Fibroblast of pulmonary artery (primary cell): ENCODE results near the gene MS4A4E.

Experiments used
- DNase-seq: peaks from one replicate; pipeline ENCODE4 v3.0.0-alpha.2; 2010; ENCODE audit warnings: low read depth
- H3K4me3 ChIP-seq: replicated peaks from 2 replicates; pipeline ENCODE4 v1.5.1; 2011; ENCODE audit warnings: low read depth, mild to moderate bottlenecking, control low read depth, low read length, moderate library complexity
- CTCF ChIP-seq: IDR thresholded peaks from 2 replicates; pipeline ENCODE4 v1.5.1; 2011; ENCODE audit warnings: mild to moderate bottlenecking, control low read depth, low read length, inconsistent platforms; ENCODE audit errors: missing control alignments

MS4A4E gene

GRCh38 chr11:60164550-60165075, 78.3 kb downstream of the MS4A4E start:
- no peak for TF ChIP-seq CTCF
- DNase-seq, result no peak
- H3K4me3 ChIP-seq, result no peak overlapping the region

GRCh38 chr11:60161766-60162165, 81.2 kb downstream of the MS4A4E start:
- DNase-seq, result no peak
- no peak for TF ChIP-seq CTCF

GRCh38 chr11:60161107-60161506, 81.8 kb downstream of the MS4A4E start:
- no peak overlapping the region for H3K4me3 ChIP-seq
- no peak for TF ChIP-seq CTCF
- no peak for DNase-seq

More at GRCh38 chr11:60161766-60162165, 81.2 kb downstream of the MS4A4E start:
- H3K4me3 ChIP-seq, result no peak overlapping the region

GRCh38 chr11:60159868-60160267, 83.1 kb downstream of the MS4A4E start:
- DNase-seq, result no peak
- no peak overlapping the region for H3K4me3 ChIP-seq
- no peak for TF ChIP-seq CTCF

DNA sequence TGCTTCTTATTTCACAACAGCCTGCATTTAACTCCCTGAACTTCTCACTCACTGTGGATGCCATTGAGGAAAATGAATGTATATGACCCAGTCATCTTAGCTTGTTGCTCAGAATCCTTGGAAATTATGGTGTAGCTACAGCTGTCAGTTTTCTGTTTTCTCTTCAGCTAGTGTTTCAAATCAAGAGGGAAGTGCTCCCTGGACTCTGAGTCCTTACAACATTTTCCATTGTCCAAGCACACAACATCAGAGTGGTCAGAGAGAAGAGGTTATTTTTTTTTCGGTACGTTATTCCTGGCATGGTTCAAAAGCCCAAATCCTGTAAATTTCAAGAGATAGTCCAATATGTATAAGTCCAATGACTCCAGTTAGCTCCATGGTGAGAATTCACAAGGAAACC, 83.7 kb downstream of the MS4A4E start:
- no peak for DNase-seq
- TF ChIP-seq CTCF, result no peak
- H3K4me3 ChIP-seq, result no peak overlapping the region

GRCh38 chr11:60158636-60159035, 84.3 kb downstream of the MS4A4E start:
- H3K4me3 ChIP-seq, result no peak overlapping the region
- no peak for DNase-seq

More at GRCh38 chr11:60158636-60159035, 84.3 kb downstream of the MS4A4E start:
- TF ChIP-seq CTCF, result no peak
